ENCODE results near the gene CST9L. TPM values are rescaled to one million over a fixed set of nuclear protein-coding genes. Genes with fewer than 3 reads are reported as not detected.

The CST9L gene
- total and polyA plus RNA-seq, 10 of the 15 experiments (the other 5 are each of a cell fraction or from before 2014, with no cell fraction given) = not detected

GRCh38 chr20:23607497-23608245 is 39.4 kb upstream of the CST9L start:
- intact Hi-C loops (cut with micrococcal nuclease; ENCODE audit: unreplicated experiment) = loop anchor here (10.0 kb wide), 1 partner anchor 913 kb away; no protein-coding TSS in a partner anchor
- Histone ChIP-seq H3K9ac (ENCODE audit: control insufficient read depth, insufficient read depth, low read length) (no peak overlapping the region), H3K27ac (ENCODE audit: control insufficient read depth, insufficient read depth) (no peak overlapping the region), H4K20me1 (ENCODE audit: control insufficient read depth, insufficient read depth) (no peaks in the 10 kb centered on the region), H3K79me2 (ENCODE audit: control insufficient read depth, insufficient read depth, low read length) (no peaks in the 10 kb centered on the region), H3K9me3 (replicated peaks; ENCODE audit: control insufficient read depth, insufficient read depth, low read length) (no peaks in the 10 kb centered on the region), H3K36me3 (ENCODE audit: control insufficient read depth in 2 of 2, insufficient read depth in 2 of 2, low read length in 1 of 2) (no peaks in the 10 kb centered on the region), H3K27me3 (replicated peaks in 1 of 2; ENCODE audit: control insufficient read depth in 2 of 2, insufficient read depth in 2 of 2, low read length in 1 of 2) (no peaks in the 10 kb centered on the region), H3K4me1 (ENCODE audit: control insufficient read depth, insufficient read depth, low read length) (no peaks in the 10 kb centered on the region), H3K4me3 (no peak overlapping the region), H2AFZ (ENCODE audit: control insufficient read depth, low read depth, low read length) (no peak overlapping the region), H3K4me2 (ENCODE audit: control insufficient read depth, insufficient read depth) (no peak overlapping the region)
- no peak for FAIRE-seq
- ChIA-PET RAD21 (ENCODE audit: unreplicated experiment) (interaction anchor here (1.6 to 2.3 kb wide), 2 partner anchors 165 to 166 kb away, joined by 6 to 11 read pairs; no protein-coding TSS in a partner anchor), SMC1A (ENCODE audit: uncharacterized antibody, unreplicated experiment) (interaction anchor here (0.7 to 1.6 kb wide), 5 partner anchors 13 to 258 kb away, joined by 3 to 6 read pairs (median 6); partner anchors contain the start of gene NXT1), CTCF (interaction anchor here (0.6 to 4.1 kb wide), 9 partner anchors 17 to 517 kb away, joined by 3 to 44 read pairs (median 3); partner anchors contain the start of genes CSTL1 and NXT1), POLR2A (no interaction called here)
- no peak for DNase-seq (ENCODE audit: low read depth, low spot score)
- TF ChIP-seq JUND (IDR thresholded peaks at IDR 0.05; ENCODE audit: low read depth, low read length) (no peak), SUZ12 (IDR thresholded peaks at IDR 0.05; ENCODE audit: unreplicated experiment) (no peak), FOXK2 (IDR thresholded peaks at IDR 0.05) (no peak), STAT1 (conservative IDR thresholded peaks at IDR 0.05) (no peak), MYB (IDR thresholded peaks at IDR 0.05; ENCODE audit: borderline replicate concordance, low read depth, low read length) (no peak), POLR2A (IDR thresholded peaks at IDR 0.05; ENCODE audit: low read depth, low read length) (no peak), RUNX3 (IDR thresholded peaks at IDR 0.05; ENCODE audit: low read length) (no peak), SUPT20H (IDR thresholded peaks at IDR 0.05; ENCODE audit: borderline replicate concordance, control insufficient read depth, low read depth, low read length) (no peak), CEBPB (IDR thresholded peaks at IDR 0.05; ENCODE audit: borderline replicate concordance in 1 of 2, low read depth in 2 of 2, low read length in 2 of 2) (no peak)
- no peak for ATAC-seq
- in situ Hi-C loops (cut with MboI) = loop anchor here (5.0 kb wide), 1 partner anchor 170 kb away; the partner anchor contains the start of gene CSTL1
- WGBS (ENCODE audit: insufficient coverage, insufficient replicate concordance, low lambda C conversion rate, missing lambda C conversion rate) = 52% methylated on average over 14 of the region's 14 CpGs
- no TSS peak for BruUV-seq (replicated peaks)
